ENCODE measurements around the gene FBXO45.
A peak's percentile ranks its signal among the peaks of the same experiment; 100 is the strongest.
"Not testable (repeated sequence)": the region's sequence is repeated elsewhere in the genome, so short reads cannot be mapped to it uniquely, and the experiment has no call there.

Gene FBXO45

GRCh38 chr3:196619223-196619622 is 50.8 kb downstream of the FBXO45 start:
- no peak for DNase-seq (ENCODE audit: low spot score)

GRCh38 chr3:196619627-196620026 is 51.2 kb downstream of the FBXO45 start:
- DNase-seq (ENCODE audit: low spot score), result not testable (repeated sequence)

GRCh38 chr3:196620161-196620604 is 51.7 kb downstream of the FBXO45 start:
- DNase-seq (ENCODE audit: low spot score), result peak; percentile 52

GRCh38 chr3:196620684-196621083 is 52.2 kb downstream of the FBXO45 start:
- no peak for DNase-seq (ENCODE audit: low spot score)

- DNase-seq (ENCODE audit: low spot score), result no peak
Observed at GRCh38 chr3:196621611-196622010, 53.2 kb downstream of the FBXO45 start.

GRCh38 chr3:196624067-196624790 is 55.8 kb downstream of the FBXO45 start:
- peak; percentile 25 for DNase-seq (ENCODE audit: low spot score)

- no peak for DNase-seq (ENCODE audit: low spot score)
Observed at GRCh38 chr3:196624907-196625306, 56.4 kb downstream of the FBXO45 start.

GRCh38 chr3:196625331-196625730 is 56.9 kb downstream of the FBXO45 start:
- DNase-seq (ENCODE audit: low spot score), result no peak

- DNase-seq (ENCODE audit: low spot score), result no peak
Observed at GRCh38 chr3:196627918-196628231, 59.4 kb downstream of the FBXO45 start.

GRCh38 chr3:196629228-196629627 is 60.8 kb downstream of the FBXO45 start:
- DNase-seq (ENCODE audit: low spot score), result no peak

- peak; percentile 77 for DNase-seq (ENCODE audit: low spot score)
Observed at GRCh38 chr3:196631682-196632045, 63.2 kb downstream of the FBXO45 start.

- DNase-seq (ENCODE audit: low spot score), result peak; percentile 90
Observed at GRCh38 chr3:196632046-196632751, 63.7 kb downstream of the FBXO45 start.

GRCh38 chr3:196633555-196634151 is 65.2 kb downstream of the FBXO45 start:
- no peak for DNase-seq (ENCODE audit: low spot score)

GRCh38 chr3:196634224-196634623 is 65.8 kb downstream of the FBXO45 start:
- no peak for DNase-seq (ENCODE audit: low spot score)

- DNase-seq (ENCODE audit: low spot score), result no peak
Observed at GRCh38 chr3:196634829-196635228, 66.4 kb downstream of the FBXO45 start.

GRCh38 chr3:196636369-196637349 is 68.2 kb downstream of the FBXO45 start:
- no peak for DNase-seq (ENCODE audit: low spot score)

- not testable (repeated sequence) for DNase-seq (ENCODE audit: low spot score)
Observed at GRCh38 chr3:196637941-196638340, 69.5 kb downstream of the FBXO45 start.
